Measurements from ENCODE around the gene COX4I2. TPM values are rescaled to one million over a fixed set of nuclear protein-coding genes. Genes with fewer than 3 reads are reported as not detected.
"Not testable (repeated sequence)": the region's sequence is repeated elsewhere in the genome, so short reads cannot be mapped to it uniquely, and the experiment has no call there.

Gene COX4I2
- total and polyA plus RNA-seq, 2 donors (not counting 3 experiments of a cell fraction or from before 2014, with no cell fraction given) = not detected

DNA sequence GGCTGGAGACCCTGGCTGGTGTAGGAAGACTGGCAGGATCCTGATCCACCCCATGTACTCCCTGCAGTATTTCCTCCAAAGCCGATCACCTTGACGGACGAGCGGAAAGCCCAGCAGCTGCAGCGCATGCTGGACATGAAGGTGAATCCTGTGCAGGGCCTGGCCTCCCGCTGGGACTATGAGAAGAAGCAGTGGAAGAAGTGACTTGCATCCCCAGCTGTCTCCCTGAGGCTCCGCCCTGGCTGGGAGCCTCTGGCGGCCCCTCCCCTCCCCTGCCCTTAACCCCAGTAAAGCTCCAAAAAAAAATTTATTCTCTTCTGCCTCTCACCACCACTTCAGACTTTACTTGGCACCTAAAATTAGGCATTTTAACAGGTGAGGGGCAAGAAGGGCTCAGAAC, 7.0 kb downstream of the COX4I2 start:
- Histone ChIP-seq H3K4me2 (ENCODE audit: insufficient read depth, low read length) (no peak overlapping the region), H3K9ac (replicated peaks; ENCODE audit: extremely low read depth, insufficient read depth, low read length) (no peak overlapping the region), H4K20me1 (replicated peaks; ENCODE audit: control insufficient read depth, extremely low read depth, insufficient read depth, low read length) (no peaks in the 10 kb centered on the region), H2AFZ (ENCODE audit: low read depth, low read length) (no peak overlapping the region), H3K4me3 (replicated peaks in 1 of 3; ENCODE audit: insufficient read depth in 1 of 3, low read depth in 1 of 3, low read length in 3 of 3) (no peak overlapping the region), H3K27me3 (ENCODE audit: control insufficient read depth in 2 of 2, insufficient read depth in 2 of 2, low read length in 2 of 2) (peaks cover 0 to 7% of the 10 kb centered on the region in 2 experiments), H3K9me1 (replicated peaks; ENCODE audit: control insufficient read depth, extremely low read depth, insufficient read depth, low read length) (no peaks in the 10 kb centered on the region), H3K27ac (ENCODE audit: insufficient read depth, low read depth, low read length) (no peak overlapping the region), H3K79me2 (ENCODE audit: control insufficient read depth, insufficient read depth, low read length) (no peaks in the 10 kb centered on the region), H3K9me3 (replicated peaks; ENCODE audit: control insufficient read depth, insufficient read depth, low read length) (no peaks in the 10 kb centered on the region), H3K4me1 (ENCODE audit: control insufficient read depth, extremely low read depth, insufficient read depth, low read length) (no peaks in the 10 kb centered on the region), H3K36me3 (ENCODE audit: control insufficient read depth in 2 of 2, extremely low read depth in 1 of 2, insufficient read depth in 2 of 2, low read length in 2 of 2) (no peaks in the 10 kb centered on the region)
- CTCF ChIA-PET = interaction anchor here (1.1 to 3.3 kb wide), 5 partner anchors 11 to 79 kb away, joined by 3 to 22 read pairs (median 6); no protein-coding TSS in a partner anchor
- no TSS peak for BruUV-seq (replicated peaks)
- TF ChIP-seq EZH2 (IDR thresholded peaks at IDR 0.05; ENCODE audit: borderline replicate concordance, low read depth, low read length, severe bottlenecking) = no peak
- no peak for TF ChIP-seq POLR2AphosphoS5 (IDR thresholded peaks at IDR 0.05; ENCODE audit: insufficient read depth, low read depth, low read length)
- no peak for TF ChIP-seq POLR2A (IDR thresholded peaks at IDR 0.05; ENCODE audit: low read depth, low read length)
- no peak for TF ChIP-seq MYC (IDR thresholded peaks at IDR 0.05; ENCODE audit: low read depth, low read length)
- no peak for TF ChIP-seq JUN (IDR thresholded peaks at IDR 0.05; ENCODE audit: borderline replicate concordance, insufficient read depth, insufficient read length, low read depth)
- TF ChIP-seq FOS (IDR thresholded peaks at IDR 0.05; ENCODE audit: borderline replicate concordance, insufficient read depth, low read length) = no peak
- TF ChIP-seq GATA2 (IDR thresholded peaks at IDR 0.05; ENCODE audit: insufficient read depth, insufficient read length, low read depth, low read length) = no peak
- TF ChIP-seq, protein P1, sequence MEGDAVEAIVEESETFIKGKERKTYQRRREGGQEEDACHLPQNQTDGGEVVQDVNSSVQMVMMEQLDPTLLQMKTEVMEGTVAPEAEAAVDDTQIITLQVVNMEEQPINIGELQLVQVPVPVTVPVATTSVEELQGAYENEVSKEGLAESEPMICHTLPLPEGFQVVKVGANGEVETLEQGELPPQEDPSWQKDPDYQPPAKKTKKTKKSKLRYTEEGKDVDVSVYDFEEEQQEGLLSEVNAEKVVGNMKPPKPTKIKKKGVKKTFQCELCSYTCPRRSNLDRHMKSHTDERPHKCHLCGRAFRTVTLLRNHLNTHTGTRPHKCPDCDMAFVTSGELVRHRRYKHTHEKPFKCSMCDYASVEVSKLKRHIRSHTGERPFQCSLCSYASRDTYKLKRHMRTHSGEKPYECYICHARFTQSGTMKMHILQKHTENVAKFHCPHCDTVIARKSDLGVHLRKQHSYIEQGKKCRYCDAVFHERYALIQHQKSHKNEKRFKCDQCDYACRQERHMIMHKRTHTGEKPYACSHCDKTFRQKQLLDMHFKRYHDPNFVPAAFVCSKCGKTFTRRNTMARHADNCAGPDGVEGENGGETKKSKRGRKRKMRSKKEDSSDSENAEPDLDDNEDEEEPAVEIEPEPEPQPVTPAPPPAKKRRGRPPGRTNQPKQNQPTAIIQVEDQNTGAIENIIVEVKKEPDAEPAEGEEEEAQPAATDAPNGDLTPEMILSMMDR (IDR thresholded peaks at IDR 0.05; ENCODE audit: extremely low read depth in 1 of 2, insufficient read depth in 1 of 2, low read depth in 1 of 2, low read length in 2 of 2) = no peak
- TF ChIP-seq, protein P2, sequence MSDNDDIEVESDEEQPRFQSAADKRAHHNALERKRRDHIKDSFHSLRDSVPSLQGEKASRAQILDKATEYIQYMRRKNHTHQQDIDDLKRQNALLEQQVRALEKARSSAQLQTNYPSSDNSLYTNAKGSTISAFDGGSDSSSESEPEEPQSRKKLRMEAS (IDR thresholded peaks at IDR 0.05; ENCODE audit: insufficient read depth, insufficient read length) = no peak
- DNase-seq (ENCODE audit: low read depth, low spot score) (no peak), FAIRE-seq (no peak)
- intact Hi-C loops (cut with micrococcal nuclease) (no loop called here), dilution Hi-C loops (cut with MboI; ENCODE audit: extremely low pct_ligation_motif_present, low sequenced_read_pairs) (no loop called here)
- POLR2A ChIA-PET = interaction anchor here (0.5 kb wide), 1 partner anchor 23 kb away, joined by 3 read pairs; no protein-coding TSS in a partner anchor

DNA sequence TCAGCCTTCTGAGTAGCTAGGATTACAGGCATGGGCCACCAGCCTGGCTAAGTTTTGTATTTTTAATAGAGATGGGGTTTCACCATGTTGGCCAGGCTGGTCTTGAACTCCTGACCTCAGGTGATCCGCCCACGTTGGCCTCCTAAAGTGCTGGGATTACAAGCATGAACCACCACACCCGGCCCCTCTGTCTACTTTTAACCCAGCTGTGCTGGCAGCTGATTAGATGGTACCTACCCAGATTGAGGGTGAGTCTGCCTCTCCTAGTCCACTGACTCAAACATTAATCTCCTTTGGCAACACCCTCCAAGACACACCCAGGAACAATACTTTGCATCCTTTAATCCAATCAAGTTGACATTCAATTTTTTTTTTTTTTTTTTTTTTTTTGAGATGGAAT, 10.4 kb downstream of the COX4I2 start:
- H3K4me2 ChIP-seq (ENCODE audit: insufficient read depth, low read length); H2AFZ ChIP-seq (ENCODE audit: low read depth, low read length); H3K9me1 ChIP-seq (replicated peaks; ENCODE audit: control insufficient read depth, extremely low read depth, insufficient read depth, low read length); BruUV-seq (replicated peaks); H3K79me2 ChIP-seq (ENCODE audit: control insufficient read depth, insufficient read depth, low read length); FAIRE-seq; H3K27me3 ChIP-seq (ENCODE audit: control insufficient read depth in 2 of 2, insufficient read depth in 2 of 2, low read length in 2 of 2); H3K36me3 ChIP-seq (ENCODE audit: control insufficient read depth in 2 of 2, extremely low read depth in 1 of 2, insufficient read depth in 2 of 2, low read length in 2 of 2); H3K27ac ChIP-seq (ENCODE audit: insufficient read depth, low read depth, low read length); H3K9ac ChIP-seq (replicated peaks; ENCODE audit: extremely low read depth, insufficient read depth, low read length); H3K4me3 ChIP-seq (replicated peaks in 1 of 3; ENCODE audit: insufficient read depth in 1 of 3, low read depth in 1 of 3, low read length in 3 of 3); H4K20me1 ChIP-seq (replicated peaks; ENCODE audit: control insufficient read depth, extremely low read depth, insufficient read depth, low read length); H3K4me1 ChIP-seq (ENCODE audit: control insufficient read depth, extremely low read depth, insufficient read depth, low read length); dilution Hi-C loops (cut with MboI; ENCODE audit: extremely low pct_ligation_motif_present, low sequenced_read_pairs); H3K9me3 ChIP-seq (replicated peaks; ENCODE audit: control insufficient read depth, insufficient read depth, low read length); intact Hi-C loops (cut with micrococcal nuclease); DNase-seq (ENCODE audit: low read depth, low spot score): not testable (repeated sequence)
- ChIA-PET POLR2A (interaction anchor here (0.7 kb wide), 1 partner anchor 90 kb away, joined by 6 read pairs; no protein-coding TSS in a partner anchor), CTCF (interaction anchor here (7.6 to 8.9 kb wide), 2 partner anchors 13 to 75 kb away, joined by 50 to 73 read pairs; partner anchors contain the start of gene BCL2L1)
